ENCODE data around the gene SLC44A5. TPM values are rescaled to one million over a fixed set of nuclear protein-coding genes. Genes with fewer than 3 reads are reported as not detected.
"Not testable (repeated sequence)": the region's sequence is repeated elsewhere in the genome, so short reads cannot be mapped to it uniquely, and the experiment has no call there.

SLC44A5 gene
- total and polyA plus RNA-seq, 2 experiments from 2014 or later = 3.3 to 11.7 TPM

GRCh38 chr1:75647183-75647582, 36.3 kb upstream of the SLC44A5 start:
- not testable (repeated sequence) for H3K4me2 ChIP-seq; H3K27me3 Mint-ChIP-seq (ENCODE audit: insufficient read depth, low read depth, poor library complexity); H3F3A ChIP-seq (replicated peaks; ENCODE audit: low read depth); ATAC-seq; H4K20me1 ChIP-seq (replicated peaks; ENCODE audit: insufficient read depth); DNase-seq (ENCODE audit: low spot score); H3K4me1 ChIP-seq (ENCODE audit: insufficient read depth); H3K4me3 ChIP-seq; H3K27me3 ChIP-seq (ENCODE audit: insufficient read depth); H3K4me3 Mint-ChIP-seq; H3K27ac ChIP-seq (ENCODE audit: low read depth); H3K9me2 ChIP-seq (ENCODE audit: insufficient read depth); H2AFZ ChIP-seq; H3K36me3 ChIP-seq (ENCODE audit: insufficient read depth); H3K27ac Mint-ChIP-seq; H3K4me1 Mint-ChIP-seq; H3K79me2 ChIP-seq (replicated peaks; ENCODE audit: insufficient read depth)
- H3K36me3 Mint-ChIP-seq (ENCODE audit: low read depth) = peaks cover 10% of the 10 kb centered on the region; the same call in 2 of the 3 replicates
- H3K9me3 Mint-ChIP-seq = peaks cover 23% of the 10 kb centered on the region

- not testable (repeated sequence) for DNase-seq (ENCODE audit: low spot score)
Observed at GRCh38 chr1:75645153-75645552, 34.2 kb upstream of the SLC44A5 start.

GRCh38 chr1:75643460-75643859, 32.5 kb upstream of the SLC44A5 start:
- H3K4me2 ChIP-seq = no peak overlapping the region
- H3K4me3 Mint-ChIP-seq = no peak overlapping the region
- no peak overlapping the region for H3K27ac ChIP-seq (ENCODE audit: low read depth)
- H3K27ac Mint-ChIP-seq = no peak overlapping the region
- H3K9me3 Mint-ChIP-seq = peaks cover 23% of the 10 kb centered on the region
- TF ChIP-seq NANOG (IDR thresholded peaks at IDR 0.05; ENCODE audit: borderline replicate concordance) (no peak), JUNB (IDR thresholded peaks at IDR 0.05; ENCODE audit: unreplicated experiment) (no peak), CREB1 (CRISPR knock-in tag; IDR thresholded peaks at IDR 0.05; ENCODE audit: low read depth) (no peak), REST (IDR thresholded peaks at IDR 0.05; ENCODE audit: unreplicated experiment) (no peak), EZH2phosphoT487 (IDR thresholded peaks at IDR 0.05; ENCODE audit: unreplicated experiment) (no peak)
- H3K27me3 Mint-ChIP-seq (ENCODE audit: insufficient read depth, low read depth, poor library complexity) = no peaks in the 10 kb centered on the region
- no peaks in the 10 kb centered on the region for H3F3A ChIP-seq (replicated peaks; ENCODE audit: low read depth)
- no peaks in the 10 kb centered on the region for H4K20me1 ChIP-seq (replicated peaks; ENCODE audit: insufficient read depth)
- H2AFZ ChIP-seq = no peak overlapping the region
- H3K4me1 Mint-ChIP-seq = no peaks in the 10 kb centered on the region
- H3K79me2 ChIP-seq (replicated peaks; ENCODE audit: insufficient read depth) = no peaks in the 10 kb centered on the region
- no peaks in the 10 kb centered on the region for H3K9me2 ChIP-seq (ENCODE audit: insufficient read depth)
- no peaks in the 10 kb centered on the region for H3K27me3 ChIP-seq (ENCODE audit: insufficient read depth)
- DNase-seq (ENCODE audit: low spot score) (no peak), ATAC-seq (no peak)
- H3K36me3 Mint-ChIP-seq (ENCODE audit: low read depth) = peaks cover 10% of the 10 kb centered on the region; the same call in 2 of the 3 replicates
- no peaks in the 10 kb centered on the region; the same call in 1 of the 2 replicates for H3K36me3 ChIP-seq (ENCODE audit: insufficient read depth)
- H3K4me1 ChIP-seq (ENCODE audit: insufficient read depth) = no peaks in the 10 kb centered on the region
- H3K4me3 ChIP-seq = no peak overlapping the region

More at GRCh38 chr1:75645153-75645552, 34.2 kb upstream of the SLC44A5 start:
- not testable (repeated sequence) for H3K4me3 Mint-ChIP-seq; H3K4me2 ChIP-seq; H3K4me1 ChIP-seq (ENCODE audit: insufficient read depth); H4K20me1 ChIP-seq (replicated peaks; ENCODE audit: insufficient read depth); H3K27ac Mint-ChIP-seq; H3K4me3 ChIP-seq; ATAC-seq; H3K27me3 Mint-ChIP-seq (ENCODE audit: insufficient read depth, low read depth, poor library complexity); H3K27me3 ChIP-seq (ENCODE audit: insufficient read depth); H3K9me2 ChIP-seq (ENCODE audit: insufficient read depth); H3K27ac ChIP-seq (ENCODE audit: low read depth); H3K4me1 Mint-ChIP-seq; H3K36me3 ChIP-seq (ENCODE audit: insufficient read depth); H2AFZ ChIP-seq; H3F3A ChIP-seq (replicated peaks; ENCODE audit: low read depth); H3K79me2 ChIP-seq (replicated peaks; ENCODE audit: insufficient read depth)
- H3K9me3 Mint-ChIP-seq = peaks cover 23% of the 10 kb centered on the region
- peaks cover 10% of the 10 kb centered on the region; the same call in 2 of the 3 replicates for H3K36me3 Mint-ChIP-seq (ENCODE audit: low read depth)
